Left lung (tissue), 10 donors: ENCODE measurements around the gene TBC1D14. TPM values are rescaled to one million over a fixed set of nuclear protein-coding genes. Genes with fewer than 3 reads are reported as not detected.

ENCODE experiments used
- ATAC-seq: fragments of 200-7000 bp; cut with Tn5 transposase; one replicate; pipeline ENCODE4 v1.9.1; 2020; ENCODE audit warnings: moderate library complexity
- DNase-seq, 4 donors: peaks; one replicate each; pipeline ENCODE4 v3.0.0-alpha.2; 2013 to 2020
- H3K27ac ChIP-seq, 2 donors: fragments of 200-600 bp; sonication (generic) in 1 of 2; one replicate each; pipeline versions ENCODE4 v1.5.0 to v1.8.0; 2020 to 2021
- H3K27me3 ChIP-seq, 2 donors: fragments of 200-600 bp; sonication (generic) in 1 of 2; one replicate each; pipeline versions ENCODE4 v1.5.0 to v1.8.0; 2020 to 2021
- H3K36me3 ChIP-seq, 2 donors: fragments of 200-600 bp; sonication (generic) in 1 of 2; one replicate each; pipeline versions ENCODE4 v1.5.0 to v1.8.0; 2020 to 2021
- H3K4me1 ChIP-seq, 2 donors: fragments of 200-600 bp; one replicate each; pipeline ENCODE4 v1.8.0; 2021
- H3K4me3 ChIP-seq, 2 donors: fragments of 200-600 bp; sonication (generic) in 1 of 2; one replicate each; pipeline versions ENCODE4 v1.5.0 to v1.8.0; 2020 to 2021; ENCODE audit warnings: mild to moderate bottlenecking in 1 of 2
- H3K9me3 ChIP-seq, 2 donors: fragments of 200-600 bp; sonication (generic) in 1 of 2; one replicate each; pipeline versions ENCODE4 v1.5.0 to v1.8.0; 2020 to 2021
- CTCF ChIP-seq, 2 donors: fragments of 200-600 bp; sonication (generic) in 1 of 2; IDR thresholded peaks; one replicate each; pipeline versions ENCODE4 v1.5.0 to v1.8.0; 2021; ENCODE audit warnings: antibody characterized with exemption in 2 of 2
- intact Hi-C, 2 donors: fragments of 100-400 bp; cut with DNase I; formaldehyde crosslinking; loops; one replicate each; pipeline versions ENCODE4 v1.11.2 to v1.14.2; 2022
- polyA plus RNA-seq, 6 donors: library from polyadenylated mRNA; unstranded; fragments of 120-200 nt; gene quantifications; one replicate each; pipeline ENCODE4 v1.2.1, GENCODE V29; 2013; ENCODE audit not compliant: insufficient read length in 6 of 6
- total RNA-seq, 2 donors: library from RNA; stranded (reverse); fragmentation: NEBNext Ultra II Directional; extraction: Animal tissue kit (Norgen Biotek cat#: 25700); gene quantifications; one replicate each; pipeline ENCODE4 v1.2.1, GENCODE V29; 2021
- donor health status: DM: no; HTN: yes; CAD: no.
- donor health status: DM: no; HTN: no; CAD: no.

TBC1D14 gene
- total and polyA plus RNA-seq, 8 donors, result 39.2 to 73.4 (median 45.1) TPM

- intact Hi-C loops, result no loop called here
- Histone ChIP-seq H3K36me3 (peaks cover 0 to 87% of the 10 kb centered on the region in 2 donors), H3K4me1 (peaks cover 0 to 47% of the 10 kb centered on the region in 2 donors), H3K4me3 (no peak overlapping the region), H3K9me3 (no peaks in the 10 kb centered on the region), H3K27ac (peak overlapping the region in 1 of 2 donors; percentile 68), H3K27me3 (no peaks in the 10 kb centered on the region)
- TF ChIP-seq CTCF (IDR thresholded peaks at IDR 0.05), result no peak
- DNase-seq (no peak), ATAC-seq (no peak)
Measured at GRCh38 chr4:7060346-7061150, 150.9 kb downstream of the TBC1D14 start.

GRCh38 chr4:7061815-7062214 is 152.2 kb downstream of the TBC1D14 start:
- Histone ChIP-seq H3K9me3 (no peaks in the 10 kb centered on the region), H3K36me3 (peaks cover 0 to 74% of the 10 kb centered on the region in 2 donors), H3K4me3 (no peak overlapping the region), H3K4me1 (peaks cover 8 to 60% of the 10 kb centered on the region in 2 donors), H3K27me3 (no peaks in the 10 kb centered on the region), H3K27ac (no peak overlapping the region)
- DNase-seq (no peak), ATAC-seq (no peak)
- TF ChIP-seq CTCF (IDR thresholded peaks at IDR 0.05), result no peak
- intact Hi-C loops, result no loop called here

- H3K9me3 ChIP-seq, result no peaks in the 10 kb centered on the region
- no peak overlapping the region for H3K4me3 ChIP-seq
- H3K27me3 ChIP-seq, result no peaks in the 10 kb centered on the region
- peaks cover 0 to 66% of the 10 kb centered on the region in 2 donors for H3K36me3 ChIP-seq
- intact Hi-C loops, result no loop called here
- ATAC-seq (no peak), DNase-seq (no peak)
- H3K4me1 ChIP-seq, result peaks cover 12 to 65% of the 10 kb centered on the region in 2 donors
- H3K27ac ChIP-seq, result no peak overlapping the region
- no peak for TF ChIP-seq CTCF (IDR thresholded peaks at IDR 0.05)
Measured at GRCh38 chr4:7062816-7063215, 153.2 kb downstream of the TBC1D14 start.

GRCh38 chr4:7063362-7063761 is 153.7 kb downstream of the TBC1D14 start:
- TF ChIP-seq CTCF (IDR thresholded peaks at IDR 0.05), result no peak
- intact Hi-C loops, result no loop called here
- Histone ChIP-seq H3K9me3 (no peaks in the 10 kb centered on the region), H3K4me3 (no peak overlapping the region), H3K36me3 (peaks cover 0 to 61% of the 10 kb centered on the region in 2 donors), H3K27ac (no peak overlapping the region), H3K4me1 (peaks cover 12 to 63% of the 10 kb centered on the region in 2 donors), H3K27me3 (no peaks in the 10 kb centered on the region)
- no peak for DNase-seq
- no peak for ATAC-seq

GRCh38 chr4:7066006-7066405 is 156.4 kb downstream of the TBC1D14 start:
- no peak for ATAC-seq
- intact Hi-C loops, result no loop called here

More at GRCh38 chr4:7066006-7066405, 156.4 kb downstream of the TBC1D14 start:
- Histone ChIP-seq H3K27me3 (no peaks in the 10 kb centered on the region), H3K36me3 (peaks cover 0 to 39% of the 10 kb centered on the region in 2 donors), H3K4me3 (peak overlapping the region in 1 of 2 donors; percentile 99), H3K9me3 (no peaks in the 10 kb centered on the region), H3K4me1 (peaks cover 12 to 53% of the 10 kb centered on the region in 2 donors), H3K27ac (peak overlapping the region in 1 of 2 donors; percentile 96)
- TF ChIP-seq CTCF (IDR thresholded peaks at IDR 0.05), result no peak
- no peak for DNase-seq
